ENCODE data around the gene NFU1.
"Not testable (repeated sequence)": the region's sequence is repeated elsewhere in the genome, so short reads cannot be mapped to it uniquely, and the experiment has no call there.

Gene NFU1

GRCh38 chr2:69422198-69422597 lies 15.0 kb downstream of the NFU1 start:
- Histone ChIP-seq H3K9me3 (ENCODE audit: control insufficient read depth, low read length) (no peaks in the 10 kb centered on the region), H3K27ac (ENCODE audit: low read depth, low read length, severe bottlenecking) (no peak overlapping the region), H3K4me1 (ENCODE audit: control insufficient read depth, insufficient read depth, low read length, poor library complexity, severe bottlenecking) (no peaks in the 10 kb centered on the region), H3K4me3 (ENCODE audit: extremely low read depth, insufficient read depth, low read length, poor library complexity, severe bottlenecking) (no peak overlapping the region), H3K36me3 (ENCODE audit: control insufficient read depth, insufficient read depth, low read length) (peaks cover 49% of the 10 kb centered on the region)

- not testable (repeated sequence) for H3K4me1 ChIP-seq (ENCODE audit: control insufficient read depth, insufficient read depth, low read length, poor library complexity, severe bottlenecking); H3K27ac ChIP-seq (ENCODE audit: low read depth, low read length, severe bottlenecking); H3K9me3 ChIP-seq (ENCODE audit: control insufficient read depth, low read length); H3K4me3 ChIP-seq (ENCODE audit: extremely low read depth, insufficient read depth, low read length, poor library complexity, severe bottlenecking)
- H3K36me3 ChIP-seq (ENCODE audit: control insufficient read depth, insufficient read depth, low read length), result peaks cover 58% of the 10 kb centered on the region
- 90 to 100% methylated on average over 2 of the region's 7 CpGs for WGBS, 2 experiments (ENCODE audit: insufficient coverage in 2 of 2)
Observed at GRCh38 chr2:69419111-69419510, 18.1 kb downstream of the NFU1 start.

GRCh38 chr2:69416147-69416546 lies 21.1 kb downstream of the NFU1 start:
- WGBS, 2 experiments (ENCODE audit: insufficient coverage in 2 of 2), result no CpG with 5 or more reads among the region's 1 CpG
- Histone ChIP-seq H3K36me3 (ENCODE audit: control insufficient read depth, insufficient read depth, low read length) (peaks cover 59% of the 10 kb centered on the region), H3K9me3 (ENCODE audit: control insufficient read depth, low read length) (no peaks in the 10 kb centered on the region), H3K4me3 (ENCODE audit: extremely low read depth, insufficient read depth, low read length, poor library complexity, severe bottlenecking) (no peak overlapping the region), H3K27ac (ENCODE audit: low read depth, low read length, severe bottlenecking) (no peak overlapping the region), H3K4me1 (ENCODE audit: control insufficient read depth, insufficient read depth, low read length, poor library complexity, severe bottlenecking) (no peaks in the 10 kb centered on the region)

GRCh38 chr2:69411120-69411519 lies 26.1 kb downstream of the NFU1 start:
- Histone ChIP-seq H3K27ac (ENCODE audit: low read depth, low read length, severe bottlenecking) (no peak overlapping the region), H3K36me3 (ENCODE audit: control insufficient read depth, insufficient read depth, low read length) (peaks cover 52% of the 10 kb centered on the region), H3K4me1 (ENCODE audit: control insufficient read depth, insufficient read depth, low read length, poor library complexity, severe bottlenecking) (no peaks in the 10 kb centered on the region), H3K9me3 (ENCODE audit: control insufficient read depth, low read length) (no peaks in the 10 kb centered on the region), H3K4me3 (ENCODE audit: extremely low read depth, insufficient read depth, low read length, poor library complexity, severe bottlenecking) (no peak overlapping the region)

GRCh38 chr2:69405306-69405705 lies 31.9 kb downstream of the NFU1 start:
- Histone ChIP-seq H3K9me3 (ENCODE audit: control insufficient read depth, low read length) (peaks cover 6% of the 10 kb centered on the region), H3K4me1 (ENCODE audit: control insufficient read depth, insufficient read depth, low read length, poor library complexity, severe bottlenecking) (no peaks in the 10 kb centered on the region), H3K36me3 (ENCODE audit: control insufficient read depth, insufficient read depth, low read length) (peaks cover 70% of the 10 kb centered on the region), H3K4me3 (ENCODE audit: extremely low read depth, insufficient read depth, low read length, poor library complexity, severe bottlenecking) (no peak overlapping the region), H3K27ac (ENCODE audit: low read depth, low read length, severe bottlenecking) (no peak overlapping the region)

GRCh38 chr2:69400121-69400520 lies 37.1 kb downstream of the NFU1 start:
- Histone ChIP-seq H3K4me1 (ENCODE audit: control insufficient read depth, insufficient read depth, low read length, poor library complexity, severe bottlenecking) (no peaks in the 10 kb centered on the region), H3K9me3 (ENCODE audit: control insufficient read depth, low read length) (peaks cover 6% of the 10 kb centered on the region), H3K4me3 (ENCODE audit: extremely low read depth, insufficient read depth, low read length, poor library complexity, severe bottlenecking) (no peak overlapping the region), H3K27ac (ENCODE audit: low read depth, low read length, severe bottlenecking) (no peak overlapping the region), H3K36me3 (ENCODE audit: control insufficient read depth, insufficient read depth, low read length) (peaks cover 76% of the 10 kb centered on the region)
- WGBS, 2 experiments (ENCODE audit: insufficient coverage in 2 of 2), result 100% methylated on average over 1 of the region's 3 CpGs

- Histone ChIP-seq H3K36me3 (ENCODE audit: control insufficient read depth, insufficient read depth, low read length) (peaks cover 65% of the 10 kb centered on the region), H3K4me1 (ENCODE audit: control insufficient read depth, insufficient read depth, low read length, poor library complexity, severe bottlenecking) (no peaks in the 10 kb centered on the region), H3K4me3 (ENCODE audit: extremely low read depth, insufficient read depth, low read length, poor library complexity, severe bottlenecking) (no peak overlapping the region), H3K9me3 (ENCODE audit: control insufficient read depth, low read length) (no peaks in the 10 kb centered on the region), H3K27ac (ENCODE audit: low read depth, low read length, severe bottlenecking) (no peak overlapping the region)
Observed at GRCh38 chr2:69397234-69397633, 40.0 kb downstream of the NFU1 start.

- Histone ChIP-seq H3K36me3 (ENCODE audit: control insufficient read depth, insufficient read depth, low read length) (peaks cover 57% of the 10 kb centered on the region), H3K9me3 (ENCODE audit: control insufficient read depth, low read length) (no peaks in the 10 kb centered on the region), H3K4me3 (ENCODE audit: extremely low read depth, insufficient read depth, low read length, poor library complexity, severe bottlenecking) (no peak overlapping the region), H3K27ac (ENCODE audit: low read depth, low read length, severe bottlenecking) (no peak overlapping the region), H3K4me1 (ENCODE audit: control insufficient read depth, insufficient read depth, low read length, poor library complexity, severe bottlenecking) (no peaks in the 10 kb centered on the region)
- WGBS, 2 experiments (ENCODE audit: insufficient coverage in 2 of 2), result no CpG with 5 or more reads among the region's 1 CpG
Observed at GRCh38 chr2:69395866-69396265, 41.4 kb downstream of the NFU1 start.

- Histone ChIP-seq H3K9me3 (ENCODE audit: control insufficient read depth, low read length) (no peaks in the 10 kb centered on the region), H3K4me1 (ENCODE audit: control insufficient read depth, insufficient read depth, low read length, poor library complexity, severe bottlenecking) (no peaks in the 10 kb centered on the region), H3K27ac (ENCODE audit: low read depth, low read length, severe bottlenecking) (no peak overlapping the region), H3K4me3 (ENCODE audit: extremely low read depth, insufficient read depth, low read length, poor library complexity, severe bottlenecking) (no peak overlapping the region), H3K36me3 (ENCODE audit: control insufficient read depth, insufficient read depth, low read length) (peaks cover 39% of the 10 kb centered on the region)
Observed at GRCh38 chr2:69393963-69394362, 43.3 kb downstream of the NFU1 start.

- no peaks in the 10 kb centered on the region for H3K9me3 ChIP-seq (ENCODE audit: control insufficient read depth, low read length)
- no peak overlapping the region for H3K4me3 ChIP-seq (ENCODE audit: extremely low read depth, insufficient read depth, low read length, poor library complexity, severe bottlenecking)
- no peaks in the 10 kb centered on the region for H3K4me1 ChIP-seq (ENCODE audit: control insufficient read depth, insufficient read depth, low read length, poor library complexity, severe bottlenecking)
- H3K36me3 ChIP-seq (ENCODE audit: control insufficient read depth, insufficient read depth, low read length), result peaks cover 19% of the 10 kb centered on the region
- 100% methylated on average over 1 to 2 of the region's 3 CpGs for WGBS, 2 experiments (ENCODE audit: insufficient coverage in 2 of 2)
- no peak overlapping the region for H3K27ac ChIP-seq (ENCODE audit: low read depth, low read length, severe bottlenecking)
Observed at GRCh38 chr2:69390471-69390870, 46.8 kb downstream of the NFU1 start.

GRCh38 chr2:69390001-69390400 lies 47.2 kb downstream of the NFU1 start:
- Histone ChIP-seq H3K36me3 (ENCODE audit: control insufficient read depth, insufficient read depth, low read length) (peaks cover 15% of the 10 kb centered on the region), H3K9me3 (ENCODE audit: control insufficient read depth, low read length) (no peaks in the 10 kb centered on the region), H3K4me3 (ENCODE audit: extremely low read depth, insufficient read depth, low read length, poor library complexity, severe bottlenecking) (no peak overlapping the region), H3K27ac (ENCODE audit: low read depth, low read length, severe bottlenecking) (no peak overlapping the region), H3K4me1 (ENCODE audit: control insufficient read depth, insufficient read depth, low read length, poor library complexity, severe bottlenecking) (peaks cover under 1% of the 10 kb centered on the region)
- 79 to 90% methylated on average over 3 of the region's 3 CpGs for WGBS, 2 experiments (ENCODE audit: insufficient coverage in 2 of 2)

GRCh38 chr2:69389271-69389670 lies 48.0 kb downstream of the NFU1 start:
- Histone ChIP-seq H3K4me3 (ENCODE audit: extremely low read depth, insufficient read depth, low read length, poor library complexity, severe bottlenecking) (no peak overlapping the region), H3K9me3 (ENCODE audit: control insufficient read depth, low read length) (no peaks in the 10 kb centered on the region), H3K27ac (ENCODE audit: low read depth, low read length, severe bottlenecking) (no peak overlapping the region), H3K36me3 (ENCODE audit: control insufficient read depth, insufficient read depth, low read length) (peaks cover 9% of the 10 kb centered on the region), H3K4me1 (ENCODE audit: control insufficient read depth, insufficient read depth, low read length, poor library complexity, severe bottlenecking) (peaks cover 4% of the 10 kb centered on the region)
- WGBS, 2 experiments (ENCODE audit: insufficient coverage in 2 of 2), result 88 to 100% methylated on average over 1 to 2 of the region's 3 CpGs
